ENCODE measurements around the gene MVD.

DNA sequence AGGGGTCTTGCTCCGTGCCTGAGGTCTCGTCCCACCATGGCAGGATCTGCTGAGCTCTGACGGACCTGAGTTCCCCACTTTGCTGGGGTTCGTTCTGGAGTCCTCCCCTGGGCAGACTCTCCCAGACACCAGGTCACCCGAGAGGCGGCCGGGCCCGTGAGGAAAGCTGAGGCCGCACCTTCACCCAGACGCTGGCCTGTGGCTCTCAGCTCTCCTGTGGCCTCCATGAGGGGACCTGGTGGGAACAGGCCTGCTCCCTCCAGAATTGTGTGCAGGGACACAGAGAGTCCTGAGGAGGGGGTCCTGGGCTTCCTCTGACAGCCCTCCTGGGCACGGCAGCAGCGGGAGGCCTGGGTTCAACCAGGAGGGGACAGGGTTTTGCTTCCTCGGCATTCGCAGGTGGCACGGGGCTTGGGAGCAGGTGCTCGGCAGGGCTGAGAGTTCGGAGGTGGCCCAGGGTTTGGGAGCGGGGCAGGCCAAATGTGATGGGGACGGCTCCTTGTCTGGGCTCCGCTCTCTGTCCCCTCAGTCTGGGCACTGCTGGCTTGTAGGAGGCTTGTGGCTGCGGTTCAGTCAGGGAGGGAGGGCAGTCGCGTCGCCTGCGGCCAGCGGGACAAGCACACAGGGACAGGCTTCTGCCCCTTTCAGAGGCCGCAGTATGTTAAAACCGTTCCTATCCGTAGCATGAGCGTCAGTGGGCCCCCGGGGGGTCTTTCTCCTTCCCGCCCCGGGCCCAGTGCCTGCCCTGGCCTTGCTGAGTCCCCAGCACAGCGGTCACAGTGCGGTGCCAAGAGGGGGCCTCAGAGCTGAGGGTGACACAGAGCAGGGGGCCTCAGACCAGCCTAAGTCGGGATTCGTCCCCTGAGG is 31.6 kb upstream of the MVD start:
- TF ChIP-seq, protein P1, sequence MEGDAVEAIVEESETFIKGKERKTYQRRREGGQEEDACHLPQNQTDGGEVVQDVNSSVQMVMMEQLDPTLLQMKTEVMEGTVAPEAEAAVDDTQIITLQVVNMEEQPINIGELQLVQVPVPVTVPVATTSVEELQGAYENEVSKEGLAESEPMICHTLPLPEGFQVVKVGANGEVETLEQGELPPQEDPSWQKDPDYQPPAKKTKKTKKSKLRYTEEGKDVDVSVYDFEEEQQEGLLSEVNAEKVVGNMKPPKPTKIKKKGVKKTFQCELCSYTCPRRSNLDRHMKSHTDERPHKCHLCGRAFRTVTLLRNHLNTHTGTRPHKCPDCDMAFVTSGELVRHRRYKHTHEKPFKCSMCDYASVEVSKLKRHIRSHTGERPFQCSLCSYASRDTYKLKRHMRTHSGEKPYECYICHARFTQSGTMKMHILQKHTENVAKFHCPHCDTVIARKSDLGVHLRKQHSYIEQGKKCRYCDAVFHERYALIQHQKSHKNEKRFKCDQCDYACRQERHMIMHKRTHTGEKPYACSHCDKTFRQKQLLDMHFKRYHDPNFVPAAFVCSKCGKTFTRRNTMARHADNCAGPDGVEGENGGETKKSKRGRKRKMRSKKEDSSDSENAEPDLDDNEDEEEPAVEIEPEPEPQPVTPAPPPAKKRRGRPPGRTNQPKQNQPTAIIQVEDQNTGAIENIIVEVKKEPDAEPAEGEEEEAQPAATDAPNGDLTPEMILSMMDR (conservative IDR thresholded peaks at IDR 0.05; ENCODE audit: low read depth, low read length): no peak
- TF ChIP-seq EZH2 (IDR thresholded peaks at IDR 0.05; ENCODE audit: low read length, unreplicated experiment): no peak
- TF ChIP-seq EZH2phosphoT487 (IDR thresholded peaks at IDR 0.05; ENCODE audit: borderline replicate concordance, low read length): no peak
